Stimulated activated CD4-positive, alpha-beta T cell treated with anti-CD3 and anti-CD28 coated beads, Interleukin-4, amount 100 ng/mL, for 4 hours (primary cell): ENCODE data around the gene TUBGCP3.

Experiments
- DNase-seq, 2 experiments: peaks; one replicate each; pipeline ENCODE4 v3.0.0-alpha.2; 2020

TUBGCP3 gene

GRCh38 chr13:112473818-112474217, 114.1 kb downstream of the TUBGCP3 start:
- no peak for DNase-seq

GRCh38 chr13:112469071-112469745, 118.7 kb downstream of the TUBGCP3 start:
- no peak for DNase-seq

GRCh38 chr13:112468069-112468468, 119.9 kb downstream of the TUBGCP3 start:
- DNase-seq: no peak

GRCh38 chr13:112467236-112467635, 120.7 kb downstream of the TUBGCP3 start:
- DNase-seq: no peak

- DNase-seq: no peak
Measured at GRCh38 chr13:112466132-112467058, 121.6 kb downstream of the TUBGCP3 start.

- no peak for DNase-seq
Measured at GRCh38 chr13:112465251-112466131, 122.5 kb downstream of the TUBGCP3 start.

- DNase-seq: no peak
Measured at GRCh38 chr13:112464720-112465119, 123.2 kb downstream of the TUBGCP3 start.

- no peak for DNase-seq
Measured at GRCh38 chr13:112462408-112462807, 125.5 kb downstream of the TUBGCP3 start.

GRCh38 chr13:112457485-112457884, 130.5 kb downstream of the TUBGCP3 start:
- DNase-seq: no peak

- DNase-seq: no peak
Measured at GRCh38 chr13:112457081-112457480, 130.9 kb downstream of the TUBGCP3 start.

GRCh38 chr13:112456138-112457056, 131.6 kb downstream of the TUBGCP3 start:
- DNase-seq: no peak

- no peak for DNase-seq
Measured at GRCh38 chr13:112455476-112456059, 132.4 kb downstream of the TUBGCP3 start.

GRCh38 chr13:112454648-112455334, 133.2 kb downstream of the TUBGCP3 start:
- no peak for DNase-seq

- DNase-seq: no peak
Measured at GRCh38 chr13:112453874-112454647, 133.9 kb downstream of the TUBGCP3 start.

- no peak for DNase-seq
Measured at GRCh38 chr13:112453207-112453829, 134.6 kb downstream of the TUBGCP3 start.

GRCh38 chr13:112452380-112453206, 135.4 kb downstream of the TUBGCP3 start:
- no peak for DNase-seq

- no peak for DNase-seq
Measured at GRCh38 chr13:112451512-112452379, 136.2 kb downstream of the TUBGCP3 start.

GRCh38 chr13:112450904-112451240, 137.1 kb downstream of the TUBGCP3 start:
- DNase-seq: no peak
